HepG2 (cell line): ENCODE results near the gene RABL6. TPM values are rescaled to one million over a fixed set of nuclear protein-coding genes. Genes with fewer than 3 reads are reported as not detected.
A peak's percentile ranks its signal among the peaks of the same experiment; 100 is the strongest.

ENCODE experiments used
- ATAC-seq: fragments of 200-7000 bp; cut with Tn5 transposase; 3 replicates; pipeline ENCODE4 v1.9.1; 2020; ENCODE audit warnings: mild to moderate bottlenecking, moderate library complexity
- BruUV-seq: library from RNA; stranded (reverse); fragments of 400-500 nt; replicated peaks from 2 replicates; lab custom pipeline; 2021; lab: Mats Ljungman, UMichigan
- CTCF ChIA-PET: fragments of 300-600 bp; formaldehyde crosslinking; extraction: SDS; loops from one replicate; lab custom pipeline; 2021; ENCODE audit warnings: low total read pairs, inconsistent platforms, low intra/inter-chr PET ratio; lab: Yijun Ruan, JAX
- POLR2A ChIA-PET: fragments of 350-600 bp; sonication (Branson Sonifier 250); formaldehyde crosslinking; loops from one replicate; lab custom pipeline; 2020; ENCODE audit warnings: antibody characterized with exemption, inconsistent platforms; lab: Yijun Ruan, JAX
- DNase-seq: peaks from one replicate; pipeline ENCODE4 v3.0.0-alpha.2; 2015; ENCODE audit warnings: low spot score
- FAIRE-seq: peaks from 3 replicates; lab custom pipeline; 2011; peaks lifted over from hg19 to GRCh38; lab: Jason Lieb, UNC
- H2AFZ ChIP-seq: one replicate; pipeline ENCODE4 v1.6.1; 2011; ENCODE audit warnings: low read length, inconsistent platforms
- H3K27ac ChIP-seq: fragments of 300-600 bp; 3 replicates; pipeline ENCODE4 v1.8.0; 2011; ENCODE audit warnings: mixed run types, mild to moderate bottlenecking, mixed read lengths, low read length, inconsistent platforms; ENCODE audit not compliant: insufficient read depth; ENCODE audit errors: extremely low read length
- H3K27me3 ChIP-seq, 2 experiments: fragments of 200-600 bp in 1 of 2; 2 replicates in 1 of 2; 3 replicates in 1 of 2; pipeline versions ENCODE4 v1.6.0 to v1.8.0; 2011; ENCODE audit warnings: low read length in 2 of 2, mild to moderate bottlenecking in 2 of 2, moderate library complexity in 2 of 2, inconsistent platforms in 1 of 2; ENCODE audit not compliant: insufficient read depth in 2 of 2, control insufficient read depth in 1 of 2
- H3K36me3 ChIP-seq, 2 experiments: fragments of 200-600 bp in 1 of 2; replicated peaks in 1 of 2; 2 replicates in 1 of 2; 3 replicates in 1 of 2; pipeline versions ENCODE4 v1.5.1 to v1.8.0; 2011; ENCODE audit warnings: low read length in 2 of 2, inconsistent platforms in 1 of 2; ENCODE audit not compliant: insufficient read depth in 2 of 2, control insufficient read depth in 1 of 2
- H3K4me1 ChIP-seq: 2 replicates; pipeline ENCODE4 v1.5.1; 2012; ENCODE audit warnings: low read length, inconsistent platforms; ENCODE audit not compliant: insufficient read depth
- H3K4me2 ChIP-seq: 2 replicates; pipeline ENCODE4 v1.6.0; 2011; ENCODE audit warnings: low read depth, low read length, inconsistent platforms
- H3K4me3 ChIP-seq, 3 experiments: fragments of 200-600 bp in 1 of 3; sonication (generic), shearing (Covaris generic) in 1 of 3; replicated peaks in 1 of 3; 2 replicates each; pipeline ENCODE4 v1.5.1; 2011 to 2016; ENCODE audit warnings: low read length in 3 of 3, inconsistent platforms in 2 of 3, low read depth in 2 of 3, mild to moderate bottlenecking in 2 of 3, control low read depth in 1 of 3, mixed read lengths in 1 of 3; ENCODE audit not compliant: insufficient read depth in 1 of 3
- H3K79me2 ChIP-seq: one replicate; pipeline ENCODE4 v1.6.1; 2011; ENCODE audit warnings: low read length, inconsistent platforms; ENCODE audit not compliant: insufficient read depth
- H3K9ac ChIP-seq: 2 replicates; pipeline ENCODE4 v1.6.0; 2011; ENCODE audit warnings: mild to moderate bottlenecking, low read depth, low read length, inconsistent platforms; ENCODE audit not compliant: insufficient read depth
- H3K9me3 ChIP-seq: 2 replicates; pipeline ENCODE4 v1.5.1; 2012; ENCODE audit warnings: mild to moderate bottlenecking, low read length
- H4K20me1 ChIP-seq: 2 replicates; pipeline ENCODE4 v1.6.0; 2011; ENCODE audit warnings: inconsistent platforms, mild to moderate bottlenecking, low read length, moderate library complexity; ENCODE audit not compliant: insufficient read depth
- CERS6 ChIP-seq: sonication (generic); formaldehyde crosslinking; IDR thresholded peaks from 2 replicates; pipeline ENCODE4 v1.5.0; 2020; ENCODE audit warnings: missing genetic modification reagents
- GTF3A ChIP-seq: sonication (generic); formaldehyde crosslinking; conservative IDR thresholded peaks from 2 replicates; pipeline ENCODE4 v1.4.0; 2020; ENCODE audit warnings: mild to moderate bottlenecking, missing genetic modification reagents
- POLR2AphosphoS5 ChIP-seq: IDR thresholded peaks from 2 replicates; pipeline ENCODE4 v1.6.1; 2012; ENCODE audit warnings: low read depth, low read length
- PRDM15 ChIP-seq: sonication (generic); formaldehyde crosslinking; IDR thresholded peaks from 2 replicates; pipeline ENCODE4 v1.4.0; 2020; ENCODE audit warnings: missing genetic modification reagents
- ZNF543 ChIP-seq: sonication (generic); formaldehyde crosslinking; IDR thresholded peaks from 2 replicates; pipeline ENCODE4 v1.4.0; 2020; ENCODE audit warnings: mild to moderate bottlenecking, missing genetic modification reagents
- ZNF816 ChIP-seq: sonication (generic); formaldehyde crosslinking; IDR thresholded peaks from 2 replicates; pipeline ENCODE4 v1.8.0; 2022; ENCODE audit warnings: missing genetic modification reagents, mild to moderate bottlenecking, borderline replicate concordance
- WGBS: methylation state at CpG from one replicate; pipeline ENCODE4 v1.1.6; 2017; ENCODE audit warnings: low lambda C conversion rate; 5-methylcytosine and 5-hydroxymethylcytosine counted together
- in situ Hi-C: cut with HindIII; loops from 2 replicates; pipeline ENCODE4 v1.10.0; 2017; ENCODE audit warnings: low pct_unique_long_range_greater_than_20kb; ENCODE audit not compliant: extremely low pct_ligation_motif_present
- intact Hi-C: fragments of 100-400 bp; cut with micrococcal nuclease; formaldehyde crosslinking; loops from one replicate; pipeline ENCODE4 v1.10.0; 2022; ENCODE audit not compliant: unreplicated experiment
- polyA plus RNA-seq, 8 experiments: library from polyadenylated mRNA; depleted of rRNA in 3 of 8; stranded (reverse) in 7 of 8; unstranded in 1 of 8; fragments of >200 nt; fragmentation: Illumina TruSeq in 4 of 8; extraction: Trizol in 4 of 8; gene quantifications; 2 replicates each; pipeline versions ENCODE4 v1.2.1 to v1.2.3, GENCODE V29; 2011 to 2016; ENCODE audit warnings: low read depth in 4 of 8, missing spikeins in 1 of 8, mixed read lengths in 1 of 8; ENCODE audit not compliant: insufficient read depth in 1 of 8
- total RNA-seq, 5 experiments: library from RNA; depleted of rRNA; stranded (reverse); fragments of >200 nt; fragmentation: Illumina TruSeq; extraction: Trizol; gene quantifications; 2 replicates each; pipeline ENCODE4 v1.2.3, GENCODE V29; 2016; ENCODE audit warnings: low read depth in 1 of 5

The RABL6 gene
- total and polyA plus RNA-seq, 2 of the 13 experiments (the other 11 are each of a cell fraction or from before 2014, with no cell fraction given): 81.5 to 125 TPM

GRCh38 chr9:136777359-136777758 is 30.4 kb upstream of the RABL6 start (continued):
- TF ChIP-seq ZNF543 (CRISPR knock-in tag) (0 out of 2 replicates have a peak, but pooled peaks have one; percentile 6), ZNF816 (no peak), POLR2AphosphoS5 (peak; percentile 30; the same call in 1 of the 2 replicates), CERS6 (CRISPR knock-in tag) (no peak)

GRCh38 chr9:136779808-136780207 is 27.9 kb upstream of the RABL6 start:
- Histone ChIP-seq H3K27ac (no peak overlapping the region), H3K36me3 (no peaks in the 10 kb centered on the region), H3K4me3 (no peak overlapping the region), H2AFZ (no peak overlapping the region), H3K9ac (no peak overlapping the region), H3K9me3 (no peaks in the 10 kb centered on the region), H3K27me3 (no peaks in the 10 kb centered on the region), H3K79me2 (no peaks in the 10 kb centered on the region), H4K20me1 (no peaks in the 10 kb centered on the region), H3K4me2 (no peak overlapping the region), H3K4me1 (peaks cover 68% of the 10 kb centered on the region)
- peak; percentile 90 for TF ChIP-seq PRDM15 (CRISPR knock-in tag)
- TF ChIP-seq GTF3A (CRISPR knock-in tag): no peak
- no peak for DNase-seq
- CTCF ChIA-PET: no interaction called here
- intact Hi-C loops (loop anchor here (10.0 kb wide), 1 partner anchor 105 kb away; the partner anchor contains the start of gene TRAF2), in situ Hi-C loops (loop anchor here (10.0 kb wide), 1 partner anchor 265 kb away; the partner anchor contains the start of gene NPDC1)
- WGBS: 85% methylated on average over 5 of the region's 5 CpGs
- no peak for FAIRE-seq
- ATAC-seq: peak; percentile 69
- no TSS peak for BruUV-seq
- POLR2A ChIA-PET: no interaction called here
